ENCODE measurements around the gene B3GALT5.

Gene B3GALT5

GRCh38 chr21:39648879-39649278 is 36.1 kb downstream of the B3GALT5 start:
- DNase-seq, result no peak

- DNase-seq, result no peak
These were observed 36.8 kb downstream of the B3GALT5 start for GRCh38 chr21:39649526-39649925.

GRCh38 chr21:39650306-39650705 is 37.6 kb downstream of the B3GALT5 start:
- no peak for DNase-seq

GRCh38 chr21:39650801-39651200 is 38.1 kb downstream of the B3GALT5 start:
- no peak for DNase-seq

GRCh38 chr21:39651206-39651605 is 38.5 kb downstream of the B3GALT5 start:
- DNase-seq, result no peak

GRCh38 chr21:39654951-39655350 is 42.2 kb downstream of the B3GALT5 start:
- DNase-seq, result no peak

GRCh38 chr21:39655589-39655988 is 42.8 kb downstream of the B3GALT5 start:
- DNase-seq, result no peak

- DNase-seq, result no peak
These were observed 43.5 kb downstream of the B3GALT5 start for GRCh38 chr21:39656209-39656608.

- DNase-seq, result no peak
These were observed 44.5 kb downstream of the B3GALT5 start for GRCh38 chr21:39657091-39657689.

- DNase-seq, result no peak
These were observed 45.3 kb downstream of the B3GALT5 start for GRCh38 chr21:39658066-39658465.

- DNase-seq, result no peak
These were observed 46.5 kb downstream of the B3GALT5 start for GRCh38 chr21:39659070-39659815.

- DNase-seq, result no peak
These were observed 47.6 kb downstream of the B3GALT5 start for GRCh38 chr21:39660191-39660980.

GRCh38 chr21:39661121-39661520 is 48.4 kb downstream of the B3GALT5 start:
- DNase-seq, result no peak

GRCh38 chr21:39661740-39662139 is 49.0 kb downstream of the B3GALT5 start:
- DNase-seq, result no peak

GRCh38 chr21:39662411-39662953 is 49.7 kb downstream of the B3GALT5 start:
- DNase-seq, result no peak

- no peak for DNase-seq
These were observed 50.3 kb downstream of the B3GALT5 start for GRCh38 chr21:39663066-39663465.

GRCh38 chr21:39663742-39664492 is 51.2 kb downstream of the B3GALT5 start:
- DNase-seq, result no peak

- no peak for DNase-seq
These were observed 51.8 kb downstream of the B3GALT5 start for GRCh38 chr21:39664586-39664985.

GRCh38 chr21:39666026-39666425 is 53.3 kb downstream of the B3GALT5 start:
- no peak for DNase-seq

GRCh38 chr21:39666681-39667315 is 54.1 kb downstream of the B3GALT5 start:
- DNase-seq, result no peak

GRCh38 chr21:39667353-39667891 is 54.7 kb downstream of the B3GALT5 start:
- no peak for DNase-seq

- DNase-seq, result no peak
These were observed 55.6 kb downstream of the B3GALT5 start for GRCh38 chr21:39668369-39668768.
